Measurements from ENCODE around the gene DUSP6.

DUSP6 gene

GRCh38 chr12:89376844-89377243, 24.5 kb upstream of the DUSP6 start:
- no peak for DNase-seq (ENCODE audit: low read depth)
- no peak overlapping the region for H3K4me3 ChIP-seq (ENCODE audit: low read depth, low read length)

GRCh38 chr12:89376202-89376529, 23.9 kb upstream of the DUSP6 start:
- no peak overlapping the region for H3K4me3 ChIP-seq (ENCODE audit: low read depth, low read length)
- DNase-seq (ENCODE audit: low read depth): no peak

GRCh38 chr12:89373763-89374572, 21.7 kb upstream of the DUSP6 start:
- no peak overlapping the region for H3K4me3 ChIP-seq (ENCODE audit: low read depth, low read length)
- DNase-seq (ENCODE audit: low read depth): peak; percentile 64

- no peak overlapping the region for H3K4me3 ChIP-seq (ENCODE audit: low read depth, low read length)
- no peak for DNase-seq (ENCODE audit: low read depth)
These were observed 20.5 kb upstream of the DUSP6 start for GRCh38 chr12:89372584-89373370.

GRCh38 chr12:89370850-89371249, 18.5 kb upstream of the DUSP6 start:
- no peak overlapping the region for H3K4me3 ChIP-seq (ENCODE audit: low read depth, low read length)
- DNase-seq (ENCODE audit: low read depth): no peak

GRCh38 chr12:89370421-89370831, 18.1 kb upstream of the DUSP6 start:
- H3K4me3 ChIP-seq (ENCODE audit: low read depth, low read length): no peak overlapping the region

GRCh38 chr12:89369166-89369565, 16.9 kb upstream of the DUSP6 start:
- DNase-seq (ENCODE audit: low read depth): no peak
- no peak overlapping the region for H3K4me3 ChIP-seq (ENCODE audit: low read depth, low read length)

More at GRCh38 chr12:89370421-89370831, 18.1 kb upstream of the DUSP6 start:
- no peak for DNase-seq (ENCODE audit: low read depth)

- no peak for DNase-seq (ENCODE audit: low read depth)
- no peak overlapping the region for H3K4me3 ChIP-seq (ENCODE audit: low read depth, low read length)
These were observed 16.1 kb upstream of the DUSP6 start for GRCh38 chr12:89368391-89368790.

GRCh38 chr12:89366676-89367364, 14.5 kb upstream of the DUSP6 start:
- DNase-seq (ENCODE audit: low read depth): no peak
- H3K4me3 ChIP-seq (ENCODE audit: low read depth, low read length): no peak overlapping the region

GRCh38 chr12:89364631-89365030, 12.3 kb upstream of the DUSP6 start:
- DNase-seq (ENCODE audit: low read depth): no peak
- H3K4me3 ChIP-seq (ENCODE audit: low read depth, low read length): no peak overlapping the region

GRCh38 chr12:89364058-89364457, 11.8 kb upstream of the DUSP6 start:
- no peak overlapping the region for H3K4me3 ChIP-seq (ENCODE audit: low read depth, low read length)
- DNase-seq (ENCODE audit: low read depth): no peak

- DNase-seq (ENCODE audit: low read depth): no peak
- no peak overlapping the region for H3K4me3 ChIP-seq (ENCODE audit: low read depth, low read length)
These were observed 11.3 kb upstream of the DUSP6 start for GRCh38 chr12:89363582-89363981.

- no peak overlapping the region for H3K4me3 ChIP-seq (ENCODE audit: low read depth, low read length)
- no peak for DNase-seq (ENCODE audit: low read depth)
These were observed 10.8 kb upstream of the DUSP6 start for GRCh38 chr12:89363084-89363483.

GRCh38 chr12:89359615-89360014, 7.3 kb upstream of the DUSP6 start:
- H3K4me3 ChIP-seq (ENCODE audit: low read depth, low read length): no peak overlapping the region
- no peak for DNase-seq (ENCODE audit: low read depth)

- DNase-seq (ENCODE audit: low read depth): no peak
- H3K4me3 ChIP-seq (ENCODE audit: low read depth, low read length): no peak overlapping the region
These were observed 6.5 kb upstream of the DUSP6 start for GRCh38 chr12:89358805-89359204.

- DNase-seq (ENCODE audit: low read depth): no peak
- no peak overlapping the region for H3K4me3 ChIP-seq (ENCODE audit: low read depth, low read length)
These were observed 5.0 kb upstream of the DUSP6 start for GRCh38 chr12:89357297-89357730.

- DNase-seq (ENCODE audit: low read depth): no peak
- no peak overlapping the region for H3K4me3 ChIP-seq (ENCODE audit: low read depth, low read length)
These were observed 3.9 kb upstream of the DUSP6 start for GRCh38 chr12:89356069-89356665.

- H3K4me3 ChIP-seq (ENCODE audit: low read depth, low read length): peak overlapping the region; percentile 87
- no peak for DNase-seq (ENCODE audit: low read depth)
These were observed 3.2 kb upstream of the DUSP6 start for GRCh38 chr12:89355243-89356068.

- peak overlapping the region; percentile 87 for H3K4me3 ChIP-seq (ENCODE audit: low read depth, low read length)
These were observed 2.3 kb upstream of the DUSP6 start for GRCh38 chr12:89354612-89355067.

More at GRCh38 chr12:89354612-89355067, 2.3 kb upstream of the DUSP6 start:
- no peak for DNase-seq (ENCODE audit: low read depth)
